GM19025 (cell line): ENCODE results near the gene MFAP3L.

Source experiments
- ATAC-seq: cut with Tn5 transposase; IDR thresholded peaks from one replicate; pipeline ENCODE4 v1.9.1; 2021; ENCODE audit warnings: mild to moderate bottlenecking, low read depth, moderate library complexity; ENCODE audit not compliant: unreplicated experiment

Gene MFAP3L

DNA sequence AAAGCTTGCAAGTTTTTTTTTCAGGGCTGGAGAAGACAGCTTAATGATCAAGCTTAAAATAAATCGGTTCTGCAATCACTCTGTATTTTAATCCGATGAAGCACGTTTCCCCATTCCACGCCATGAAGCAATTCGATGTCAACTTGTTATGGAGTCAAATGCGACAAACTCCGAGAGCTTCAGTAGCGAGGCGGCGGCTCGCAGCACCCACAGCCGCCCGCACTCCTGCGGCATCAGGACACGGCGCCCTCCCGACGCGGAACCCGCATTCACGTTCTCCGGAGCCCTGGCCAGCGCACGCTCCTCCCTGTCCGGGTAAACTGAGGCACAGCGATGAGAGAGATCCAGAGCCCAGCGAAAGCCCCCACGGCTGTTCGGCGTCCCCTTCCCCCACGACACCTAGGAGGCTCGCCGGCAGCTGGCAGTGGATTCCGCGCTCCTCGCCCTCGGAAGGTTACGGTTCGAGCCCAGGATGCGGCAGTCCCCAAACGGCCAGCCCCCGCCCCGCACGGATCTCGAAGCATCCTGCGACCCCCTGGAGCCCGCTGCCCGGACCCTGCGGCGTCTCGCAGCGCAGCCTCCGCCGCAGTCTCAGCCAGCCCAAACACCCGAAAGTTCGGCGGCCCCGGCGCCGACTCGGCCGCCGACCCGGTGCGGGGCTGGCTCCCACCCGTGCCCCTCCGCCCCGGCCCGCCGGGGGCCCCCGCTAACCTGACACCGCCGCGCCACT is 507 bp downstream of the MFAP3L start:
- no peak for ATAC-seq

DNA sequence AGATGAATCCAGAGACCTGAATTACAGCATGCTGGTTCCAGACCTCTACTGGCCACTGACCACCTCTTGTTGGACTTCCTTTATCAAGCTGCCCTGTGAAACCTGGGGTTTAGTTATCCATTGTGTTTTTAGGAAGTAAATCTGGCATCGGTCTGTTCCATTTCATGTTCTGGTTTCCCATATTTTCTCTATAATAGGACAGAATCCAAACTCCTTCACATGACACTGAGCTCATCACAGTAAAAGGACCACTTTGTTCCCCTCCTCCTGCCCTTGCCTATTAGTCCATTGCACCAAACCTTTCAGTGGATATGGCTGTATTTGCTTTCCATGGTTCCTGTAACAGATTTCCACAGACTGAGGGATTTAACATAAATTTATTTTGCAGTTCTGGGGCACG is 4.0 kb downstream of the MFAP3L start:
- no peak for ATAC-seq

DNA sequence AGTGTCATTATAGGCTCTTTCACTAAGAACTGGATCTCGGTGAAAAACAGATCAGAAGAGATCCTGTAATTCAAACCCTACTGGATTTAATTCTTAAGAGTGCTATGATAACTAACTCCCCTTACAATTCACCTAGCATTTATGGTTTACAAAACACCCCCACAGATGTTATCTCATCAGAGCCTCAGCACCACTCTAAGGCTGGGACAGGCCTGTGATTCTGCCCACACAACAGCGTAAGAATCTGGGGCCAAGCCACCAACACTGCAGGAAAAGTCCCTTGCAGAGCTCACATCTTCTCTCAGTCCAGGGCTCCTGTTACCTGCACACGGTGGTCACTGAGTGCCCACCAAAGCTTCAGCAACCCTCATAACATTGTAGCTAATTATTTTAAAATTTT is 8.9 kb downstream of the MFAP3L start:
- no peak for ATAC-seq

DNA sequence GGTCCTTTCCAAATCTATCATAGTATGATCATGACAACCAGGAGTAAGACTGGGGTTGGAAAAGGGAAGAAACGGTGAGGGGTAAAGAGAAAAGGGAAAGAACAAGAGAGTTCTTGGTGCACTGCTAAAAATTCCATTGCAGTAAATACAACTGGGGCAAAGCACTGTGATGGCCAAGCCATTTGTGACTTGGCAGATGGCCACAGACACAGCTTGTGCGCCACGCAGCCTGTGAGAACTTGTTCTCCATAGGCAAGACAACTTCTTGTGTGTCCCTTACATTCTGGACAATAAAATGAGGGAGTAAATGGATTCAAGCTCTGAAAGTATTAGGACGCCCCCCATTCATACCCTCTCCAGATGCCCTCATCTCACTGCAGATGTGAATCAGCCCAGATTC is 10.9 kb downstream of the MFAP3L start:
- no peak for ATAC-seq

DNA sequence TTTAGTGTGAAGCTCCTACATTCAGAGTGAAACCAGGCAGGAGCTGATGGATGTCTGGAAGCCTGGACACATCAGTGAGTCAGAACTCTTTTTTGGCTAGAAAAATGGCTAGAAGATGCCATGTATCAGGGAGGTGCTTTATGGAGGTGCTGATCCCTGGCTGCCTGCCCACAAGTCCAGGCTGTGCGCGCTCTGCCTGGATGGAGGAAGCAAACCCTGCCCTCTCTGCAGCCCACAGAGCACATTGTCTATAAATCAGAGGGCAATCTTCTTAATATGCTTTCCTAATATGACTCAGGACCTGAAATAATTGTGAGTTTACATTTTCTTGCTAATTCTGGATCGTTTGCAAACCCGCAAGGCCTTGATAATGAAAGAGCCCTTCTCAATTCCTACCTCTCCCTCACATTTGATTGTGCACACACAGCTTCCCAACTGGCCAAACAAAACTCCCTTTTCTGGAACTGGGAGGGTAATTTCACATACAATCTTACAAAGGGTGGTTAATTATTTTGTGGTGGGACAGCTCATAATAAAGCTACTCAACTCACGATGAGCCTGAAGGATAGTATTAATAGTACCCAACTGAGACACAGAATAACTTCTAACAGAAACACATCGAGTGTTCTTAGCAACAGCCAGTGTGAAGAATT is 11.7 kb downstream of the MFAP3L start:
- ATAC-seq = no peak

DNA sequence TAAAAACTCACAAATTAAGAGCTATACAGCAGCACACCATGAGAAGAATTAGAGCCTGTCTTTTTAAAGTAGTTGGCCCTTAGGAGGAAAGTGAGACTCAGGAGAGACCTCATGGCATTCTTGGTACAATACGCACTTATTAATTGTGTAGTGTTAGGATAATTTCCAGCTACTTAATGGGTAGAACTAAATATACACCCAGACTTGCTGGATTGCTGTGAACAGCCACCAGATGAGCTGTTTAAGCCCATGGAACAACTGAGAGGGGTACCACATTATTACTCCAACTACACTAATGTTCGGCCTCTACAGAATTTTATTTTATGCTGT is 13.6 kb downstream of the MFAP3L start:
- no peak for ATAC-seq

DNA sequence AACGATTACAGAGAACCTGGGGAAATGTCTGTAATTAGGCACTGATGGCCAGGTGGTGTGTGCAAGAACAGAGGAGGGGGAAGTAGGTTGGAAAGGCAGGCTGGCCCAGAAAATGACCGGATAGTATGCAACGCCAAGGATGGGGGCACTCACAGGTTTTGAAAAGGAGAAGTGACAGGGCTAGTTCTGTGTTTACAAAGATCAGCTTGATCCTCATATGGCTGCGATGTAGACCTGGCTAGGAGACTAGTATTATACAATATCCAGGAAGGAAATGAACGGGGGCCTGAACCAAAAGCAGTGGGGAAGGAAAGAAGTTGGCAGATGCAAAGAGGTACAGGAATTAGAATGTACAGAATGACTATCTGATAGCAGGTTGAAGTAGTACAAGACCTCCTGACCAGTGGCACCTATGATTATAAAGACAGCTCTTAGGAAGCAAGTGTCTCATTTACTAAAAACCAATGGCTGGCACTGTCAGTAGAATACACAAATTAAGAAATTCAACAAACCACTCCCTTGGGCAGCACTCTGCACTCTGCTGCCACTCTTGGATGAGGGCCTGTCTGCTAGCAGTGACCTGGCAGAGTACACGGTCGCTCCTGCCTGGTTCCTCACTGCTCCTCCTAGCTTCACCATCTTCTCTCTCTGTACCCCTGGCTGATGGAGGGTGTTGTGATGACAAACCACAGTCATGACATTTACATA is 14.1 kb downstream of the MFAP3L start:
- ATAC-seq = no peak

DNA sequence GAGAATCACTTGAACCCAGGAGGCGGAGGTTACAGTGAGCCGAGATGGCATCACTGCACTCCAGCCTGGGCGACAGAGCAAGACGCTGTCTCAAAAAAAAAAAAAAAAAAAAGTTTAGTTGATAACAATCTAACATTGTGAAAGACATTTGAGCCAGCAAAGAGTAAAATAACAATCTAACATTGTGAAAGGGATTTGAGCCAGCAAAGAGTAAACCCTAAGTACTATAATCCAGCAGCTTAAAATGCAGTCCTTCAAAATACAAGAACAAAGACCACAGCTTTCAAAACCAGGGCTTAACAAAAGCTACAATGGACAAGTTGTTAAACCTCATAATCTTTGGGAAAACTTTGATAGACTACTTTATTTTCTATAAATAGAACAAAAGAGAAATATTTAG is 16.9 kb downstream of the MFAP3L start:
- ATAC-seq = no peak

DNA sequence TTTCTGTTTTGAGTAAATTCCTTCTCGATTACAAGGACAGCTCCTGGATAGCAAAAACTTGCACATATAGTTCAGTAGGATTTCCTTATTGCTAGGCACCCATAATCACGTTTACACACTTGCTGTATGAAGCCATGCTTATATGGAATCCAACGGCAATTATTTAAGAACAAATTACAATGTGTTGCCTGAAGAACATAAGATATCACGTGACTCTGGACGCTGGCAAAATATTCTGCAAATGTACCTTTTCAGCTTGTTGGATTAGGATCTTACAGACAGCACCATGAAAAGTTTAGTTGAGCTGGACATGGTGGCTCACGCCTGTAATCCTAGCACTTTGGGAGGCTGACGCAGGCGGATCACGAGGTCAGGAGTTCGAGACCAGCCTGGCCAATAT is 17.4 kb downstream of the MFAP3L start:
- no peak for ATAC-seq

DNA sequence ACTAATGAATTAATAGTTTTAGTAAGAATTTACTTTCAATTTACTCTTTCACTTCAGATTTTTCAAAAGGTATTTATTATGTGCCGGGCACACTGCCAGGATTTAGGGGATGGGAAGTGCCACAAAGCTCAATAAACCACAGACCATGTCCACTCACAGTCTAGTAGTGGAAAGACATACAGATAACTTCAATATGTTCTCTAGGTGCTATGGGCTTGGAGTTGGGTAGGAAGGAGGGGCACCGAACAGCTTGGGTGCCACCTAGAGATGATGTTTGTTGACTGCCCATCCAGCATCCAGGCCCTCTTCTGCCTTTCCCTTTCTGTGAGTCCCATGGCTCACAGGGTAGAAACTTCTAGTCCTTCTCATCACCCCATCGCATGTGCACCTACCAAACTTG is 17.8 kb downstream of the MFAP3L start:
- ATAC-seq = no peak

DNA sequence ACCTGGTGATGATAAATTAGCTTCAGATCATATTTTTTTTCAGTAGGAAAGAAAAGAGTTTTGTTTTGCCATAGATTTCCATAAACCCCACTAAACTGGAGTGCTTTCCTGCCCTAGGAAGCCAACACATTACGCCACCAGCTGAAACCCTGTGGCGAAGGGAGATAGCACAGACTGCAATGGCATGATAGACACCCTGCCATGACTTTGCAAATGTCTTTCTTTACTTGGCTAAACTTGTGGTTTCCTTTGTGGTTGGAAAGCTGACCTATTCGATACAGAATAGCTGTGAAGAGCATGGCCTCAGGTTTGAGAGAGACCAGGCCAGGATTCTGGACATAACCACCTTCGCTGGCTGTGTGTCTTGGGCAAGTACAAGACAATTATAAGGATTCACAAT is 19.1 kb downstream of the MFAP3L start:
- ATAC-seq = no peak

DNA sequence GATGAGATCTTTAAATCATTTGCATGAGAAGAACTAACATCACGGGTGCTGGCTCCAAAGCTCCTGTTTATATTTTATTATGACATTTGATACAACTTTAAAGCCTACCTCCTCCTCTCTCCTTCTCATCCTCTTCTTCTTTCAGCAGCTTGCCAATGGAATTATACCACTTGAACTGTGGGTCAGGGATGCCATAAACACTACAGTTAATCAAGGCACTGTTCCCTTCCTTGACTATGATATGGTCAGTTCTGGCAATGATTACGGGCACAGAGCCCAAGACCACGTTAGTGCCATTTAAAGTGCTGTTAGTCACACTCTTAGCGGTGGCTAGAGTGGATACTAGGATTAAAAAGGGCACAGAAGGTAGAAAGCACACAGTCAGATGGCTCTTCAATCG is 20.7 kb downstream of the MFAP3L start:
- no peak for ATAC-seq

DNA sequence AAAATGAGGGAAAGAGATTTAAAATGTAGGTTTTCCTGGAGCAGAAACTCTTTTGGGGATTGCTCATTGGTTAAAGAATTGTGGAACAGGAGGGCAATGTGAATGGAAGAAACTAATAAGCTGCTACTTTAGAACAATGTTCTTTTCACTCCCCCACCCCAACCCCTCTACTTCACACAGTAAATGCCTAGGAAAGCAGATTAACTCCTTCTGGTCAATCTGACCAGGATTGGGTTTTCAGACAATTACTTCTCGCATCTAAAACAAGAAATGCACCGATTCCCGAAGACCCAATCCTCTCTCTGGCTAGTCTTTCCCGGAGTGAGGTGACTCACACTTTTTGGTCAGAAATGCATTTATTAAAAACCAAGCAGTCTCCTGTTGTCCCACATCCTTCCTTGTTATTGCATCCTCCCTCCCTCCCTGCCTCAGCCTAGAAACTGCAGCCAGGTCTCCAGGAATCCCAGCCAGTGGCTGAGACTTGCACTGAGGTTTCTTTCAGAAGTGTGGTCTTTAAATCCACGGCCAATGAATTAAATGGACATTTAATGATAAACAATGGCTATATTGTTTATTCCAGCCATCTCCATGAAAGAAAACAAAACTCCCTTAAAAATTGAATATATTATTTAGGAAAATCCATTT is 21.4 kb downstream of the MFAP3L start:
- ATAC-seq = no peak

DNA sequence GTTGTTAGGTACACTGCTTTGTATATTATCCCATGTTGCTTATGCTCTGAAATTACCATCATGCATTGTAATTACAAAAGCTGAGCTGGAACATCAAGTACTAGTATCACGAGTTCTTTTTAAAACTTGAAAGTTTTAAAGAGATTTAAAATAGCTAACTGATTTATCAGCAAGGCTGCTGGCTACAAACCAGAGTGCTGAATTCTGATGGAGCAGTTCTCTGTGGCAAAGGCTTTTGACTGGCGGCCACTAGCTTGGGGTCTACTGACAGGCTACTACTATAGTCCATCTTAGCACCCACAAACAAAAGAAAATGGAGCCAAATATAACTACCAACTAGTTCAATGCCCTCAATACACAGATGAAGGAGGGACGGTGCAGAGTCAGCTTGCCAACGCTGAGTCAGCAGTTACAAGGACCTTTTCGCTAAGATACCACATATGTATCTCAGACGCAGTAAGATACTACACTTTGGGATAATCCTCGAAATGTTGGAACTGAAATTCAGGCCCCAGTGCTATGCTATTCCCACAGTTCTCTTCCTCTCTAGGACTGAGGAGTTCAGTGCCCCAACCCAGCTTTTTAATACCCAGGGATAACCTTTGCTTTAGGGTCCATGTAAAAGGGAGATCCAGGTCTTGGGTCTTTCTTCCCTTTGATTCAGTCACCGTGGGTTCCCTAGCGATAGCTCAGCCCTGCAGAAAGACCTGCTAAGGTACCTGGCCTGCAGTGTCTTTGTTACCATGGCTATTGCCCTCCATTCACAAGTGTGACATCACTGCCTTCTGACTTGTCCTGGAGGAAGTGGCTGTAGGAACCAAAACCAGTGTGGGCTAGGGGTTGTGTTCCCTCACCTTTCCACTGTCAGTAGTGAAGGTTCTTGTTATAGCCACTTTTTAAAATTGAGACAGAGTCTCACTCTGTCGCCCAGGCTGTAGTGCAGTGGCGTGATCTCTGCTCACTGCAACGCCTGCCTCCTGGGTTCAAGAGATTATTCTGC is 22.8 kb downstream of the MFAP3L start:
- no peak for ATAC-seq

DNA sequence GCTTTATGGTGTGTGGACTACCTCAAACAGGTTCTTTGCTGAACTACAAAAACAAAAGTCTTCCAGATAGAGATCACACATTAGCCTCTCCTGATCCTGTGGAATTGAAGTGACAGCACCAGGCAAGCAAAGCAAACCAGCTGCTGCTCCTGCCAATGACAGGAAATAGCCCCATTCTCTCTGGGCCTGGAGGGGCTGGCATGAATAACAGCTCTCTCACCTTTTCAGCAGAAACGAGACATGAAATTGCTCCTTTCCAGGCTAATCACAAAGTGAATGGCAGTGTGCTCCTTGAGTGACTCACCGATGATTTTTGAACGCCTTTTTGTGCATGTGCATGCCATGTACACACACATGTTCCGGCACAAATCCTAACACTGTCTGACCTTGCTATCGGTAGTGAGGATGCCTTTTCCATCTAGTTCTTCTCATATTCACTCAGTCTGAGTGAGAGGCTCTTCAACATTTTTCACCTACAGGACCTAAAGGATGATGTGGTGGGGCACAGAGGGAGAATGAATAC is 24.4 kb downstream of the MFAP3L start:
- no peak for ATAC-seq

DNA sequence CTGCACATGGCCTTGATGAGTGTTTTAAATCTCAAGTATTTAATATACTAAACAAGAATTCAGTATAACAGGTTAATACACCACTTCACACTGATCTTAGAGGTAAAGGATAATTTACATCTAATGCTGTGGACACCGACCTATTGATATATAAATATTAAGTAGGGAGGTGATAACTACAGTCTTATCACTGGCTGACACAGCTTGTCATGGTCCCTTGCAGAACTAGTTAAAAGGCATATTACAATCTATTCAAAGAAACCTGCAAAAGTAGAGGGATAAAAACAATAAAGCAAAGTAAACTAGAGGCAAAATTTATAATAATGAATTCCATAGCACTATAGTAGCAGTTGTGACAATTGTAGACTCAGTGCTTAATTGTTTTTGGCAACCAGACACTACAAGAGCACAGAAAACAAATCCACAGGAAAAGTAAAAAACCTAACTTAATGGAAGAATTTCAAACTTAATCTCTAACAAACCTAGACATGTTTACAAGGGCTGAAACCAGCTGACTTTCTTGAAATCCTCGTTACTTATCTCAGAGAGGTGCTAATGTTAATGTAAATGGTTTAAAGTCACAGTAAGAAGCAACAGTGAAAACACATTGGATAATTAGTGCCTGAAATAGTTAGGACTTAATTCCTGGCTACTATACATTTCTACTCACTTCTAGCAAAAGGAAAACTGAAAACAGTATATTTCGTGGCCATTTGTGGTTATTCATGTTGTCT is 25.0 kb downstream of the MFAP3L start:
- no peak for ATAC-seq

DNA sequence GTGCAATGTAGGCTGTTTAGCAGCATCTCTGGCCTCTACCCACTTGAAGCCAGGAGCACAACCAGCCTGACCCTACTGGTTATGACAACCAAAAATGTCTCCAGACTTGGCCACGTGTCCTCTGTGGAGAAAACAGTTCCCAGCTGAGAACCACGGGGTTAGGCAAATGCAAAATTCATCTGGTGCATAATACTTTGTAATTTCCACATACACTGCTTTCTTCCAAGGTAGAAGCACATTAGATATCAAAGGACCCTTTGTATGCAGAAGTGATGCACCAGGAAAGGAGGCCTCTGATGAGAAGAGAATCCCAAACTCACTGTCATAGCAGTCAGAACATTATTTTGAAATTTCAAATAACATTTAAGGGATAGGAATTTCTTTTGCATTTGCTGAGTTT is 26.3 kb downstream of the MFAP3L start:
- ATAC-seq = no peak

DNA sequence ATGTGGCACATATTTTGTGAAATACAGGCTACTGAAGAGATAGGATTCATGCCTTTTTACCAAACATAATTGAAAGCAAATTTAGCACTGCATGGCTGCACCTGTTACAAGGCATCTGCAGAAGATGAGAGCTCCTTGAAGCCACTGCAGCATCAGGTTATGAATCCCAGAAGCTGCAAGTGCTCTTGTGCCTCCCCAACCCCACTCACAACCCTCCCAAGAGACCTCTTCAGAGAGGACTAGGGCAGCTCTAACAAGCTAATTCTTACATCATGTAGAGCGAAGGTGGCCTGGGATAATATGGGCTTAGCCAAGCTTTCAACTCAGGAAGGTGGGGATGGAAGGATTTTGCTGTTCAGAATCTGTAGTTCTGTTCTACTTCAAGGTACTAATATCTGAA is 27.2 kb downstream of the MFAP3L start:
- no peak for ATAC-seq
